Smooth muscle cell (in vitro differentiated cells): ENCODE data around the gene SERPINI1. TPM values are rescaled to one million over a fixed set of nuclear protein-coding genes. Genes with fewer than 3 reads are reported as not detected.

ENCODE experiments used
- DNase-seq: peaks from one replicate; lab custom pipeline; 2025; ENCODE audit not compliant: unreplicated experiment; lab: John Stamatoyannopoulos, UW
- H2AFZ ChIP-seq: fragments of 200-600 bp; sonication (generic); 2 replicates; pipeline ENCODE4 v1.6.0; 2016; ENCODE audit warnings: antibody characterized with exemption, low read depth, mild to moderate bottlenecking
- H3F3A ChIP-seq: fragments of 200-600 bp; sonication (generic); 2 replicates; pipeline ENCODE4 v1.6.0; 2017; ENCODE audit warnings: antibody characterized with exemption, low read depth
- H3K27ac ChIP-seq: fragments of 200-600 bp; sonication (generic); 2 replicates; pipeline ENCODE4 v1.5.1; 2016; ENCODE audit warnings: low read depth, mild to moderate bottlenecking
- H3K27me3 ChIP-seq: fragments of 200-600 bp; sonication (generic); 2 replicates; pipeline ENCODE4 v1.6.1; 2016; ENCODE audit warnings: low read depth, mild to moderate bottlenecking
- H3K36me3 ChIP-seq: fragments of 200-600 bp; sonication (generic); 2 replicates; pipeline ENCODE4 v1.5.1; 2016; ENCODE audit warnings: low read depth
- H3K4me1 ChIP-seq: fragments of 200-600 bp; sonication (generic); 2 replicates; pipeline ENCODE4 v1.5.1; 2016; ENCODE audit warnings: low read depth
- H3K4me2 ChIP-seq: fragments of 200-600 bp; sonication (generic); 2 replicates; pipeline ENCODE4 v1.6.0; 2016; ENCODE audit warnings: mild to moderate bottlenecking
- H3K4me3 ChIP-seq: fragments of 200-600 bp; sonication (generic); 2 replicates; pipeline ENCODE4 v1.5.1; 2016; ENCODE audit warnings: mild to moderate bottlenecking
- H3K79me2 ChIP-seq: fragments of 200-600 bp; sonication (generic); 2 replicates; pipeline ENCODE4 v1.6.0; 2016; ENCODE audit warnings: low read depth, mild to moderate bottlenecking
- H3K9ac ChIP-seq: fragments of 200-600 bp; sonication (generic); 2 replicates; pipeline ENCODE4 v1.6.0; 2016; ENCODE audit warnings: low read depth
- H3K9me3 ChIP-seq: fragments of 200-600 bp; sonication (generic); replicated peaks from 2 replicates; pipeline ENCODE4 v1.5.1; 2016; ENCODE audit warnings: low read depth
- H4K20me1 ChIP-seq: fragments of 200-600 bp; sonication (generic); 2 replicates; pipeline ENCODE4 v1.6.0; 2016; ENCODE audit warnings: low read depth
- WGBS: methylation state at CpG from one replicate; pipeline ENCODE4 v1.1.7; 2016; ENCODE audit warnings: low lambda C conversion rate; 5-methylcytosine and 5-hydroxymethylcytosine counted together
- polyA plus RNA-seq: library from polyadenylated mRNA; unstranded; fragments of >200 nt; fragmentation: Nextera tagmentation; extraction: Ambion mirVana; gene quantifications from 2 replicates; pipeline ENCODE4 v1.2.1, GENCODE V29; 2016
- total RNA-seq: library from RNA; depleted of rRNA; stranded (reverse); fragments of >200 nt; gene quantifications from 2 replicates; pipeline ENCODE4 v1.2.3, GENCODE V29; 2014
- TF ChIP-seq, protein P1 (sequence below): fragments of 200-600 bp; sonication (generic); IDR thresholded peaks from 2 replicates; pipeline ENCODE4 v1.5.1; 2017; ENCODE audit warnings: borderline replicate concordance, mild to moderate bottlenecking, antibody characterized with exemption; ENCODE audit not compliant: insufficient read depth, poor library complexity, severe bottlenecking

Gene SERPINI1, protein sequence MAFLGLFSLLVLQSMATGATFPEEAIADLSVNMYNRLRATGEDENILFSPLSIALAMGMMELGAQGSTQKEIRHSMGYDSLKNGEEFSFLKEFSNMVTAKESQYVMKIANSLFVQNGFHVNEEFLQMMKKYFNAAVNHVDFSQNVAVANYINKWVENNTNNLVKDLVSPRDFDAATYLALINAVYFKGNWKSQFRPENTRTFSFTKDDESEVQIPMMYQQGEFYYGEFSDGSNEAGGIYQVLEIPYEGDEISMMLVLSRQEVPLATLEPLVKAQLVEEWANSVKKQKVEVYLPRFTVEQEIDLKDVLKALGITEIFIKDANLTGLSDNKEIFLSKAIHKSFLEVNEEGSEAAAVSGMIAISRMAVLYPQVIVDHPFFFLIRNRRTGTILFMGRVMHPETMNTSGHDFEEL
- total RNA-seq (38.2 and 40.5 TPM in 2 replicates), polyA plus RNA-seq (38.5 and 54.9 TPM in 2 replicates)

- Histone ChIP-seq H3K36me3 (no peaks in the 10 kb centered on the region), H3F3A (no peaks in the 10 kb centered on the region), H3K27me3 (no peaks in the 10 kb centered on the region), H3K9ac (peak within 1 kb of the TSS; percentile 74), H3K9me3 (no peaks in the 10 kb centered on the region), H3K4me1 (peaks cover 18% of the 10 kb centered on the region), H4K20me1 (peaks cover 31% of the 10 kb centered on the region), H3K4me3 (peak within 1 kb of the TSS; percentile 64), H3K4me2 (peak within 1 kb of the TSS; percentile 89), H2AFZ (peak within 1 kb of the TSS; percentile 78), H3K27ac (peak within 1 kb of the TSS; percentile 50), H3K79me2 (peaks cover 39% of the 10 kb centered on the region)
- WGBS, result under 1% methylated on average over 33 of the region's 37 CpGs
- TF ChIP-seq, protein P1, sequence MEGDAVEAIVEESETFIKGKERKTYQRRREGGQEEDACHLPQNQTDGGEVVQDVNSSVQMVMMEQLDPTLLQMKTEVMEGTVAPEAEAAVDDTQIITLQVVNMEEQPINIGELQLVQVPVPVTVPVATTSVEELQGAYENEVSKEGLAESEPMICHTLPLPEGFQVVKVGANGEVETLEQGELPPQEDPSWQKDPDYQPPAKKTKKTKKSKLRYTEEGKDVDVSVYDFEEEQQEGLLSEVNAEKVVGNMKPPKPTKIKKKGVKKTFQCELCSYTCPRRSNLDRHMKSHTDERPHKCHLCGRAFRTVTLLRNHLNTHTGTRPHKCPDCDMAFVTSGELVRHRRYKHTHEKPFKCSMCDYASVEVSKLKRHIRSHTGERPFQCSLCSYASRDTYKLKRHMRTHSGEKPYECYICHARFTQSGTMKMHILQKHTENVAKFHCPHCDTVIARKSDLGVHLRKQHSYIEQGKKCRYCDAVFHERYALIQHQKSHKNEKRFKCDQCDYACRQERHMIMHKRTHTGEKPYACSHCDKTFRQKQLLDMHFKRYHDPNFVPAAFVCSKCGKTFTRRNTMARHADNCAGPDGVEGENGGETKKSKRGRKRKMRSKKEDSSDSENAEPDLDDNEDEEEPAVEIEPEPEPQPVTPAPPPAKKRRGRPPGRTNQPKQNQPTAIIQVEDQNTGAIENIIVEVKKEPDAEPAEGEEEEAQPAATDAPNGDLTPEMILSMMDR, result no peak
- DNase-seq, result peak; percentile 88
Observed at GRCh38 chr3:167735233-167736138, at the start of gene SERPINI1. SERPINI1 (plus strand) TSS chr3:167735721; CDS start chr3:167789129, 53,408 bp downstream.

- peaks cover 20% of the 10 kb centered on the region for H4K20me1 ChIP-seq
- H3K9me3 ChIP-seq, result no peaks in the 10 kb centered on the region
- no peak overlapping the region for H2AFZ ChIP-seq
- no peak for DNase-seq
- H3K4me3 ChIP-seq, result no peak overlapping the region
- peaks cover 13% of the 10 kb centered on the region for H3K36me3 ChIP-seq
- no peaks in the 10 kb centered on the region for H3K4me1 ChIP-seq
- no peaks in the 10 kb centered on the region for H3K79me2 ChIP-seq
- no peak overlapping the region for H3K4me2 ChIP-seq
- 79% methylated on average over 3 of the region's 3 CpGs for WGBS
- H3F3A ChIP-seq, result peaks cover 9% of the 10 kb centered on the region
- H3K27ac ChIP-seq, result no peak overlapping the region
- H3K27me3 ChIP-seq, result no peaks in the 10 kb centered on the region
- no peak overlapping the region for H3K9ac ChIP-seq
- TF ChIP-seq, protein P1, result no peak
Observed at GRCh38 chr3:167691366-167691765, 44.2 kb upstream of the SERPINI1 start.

DNA sequence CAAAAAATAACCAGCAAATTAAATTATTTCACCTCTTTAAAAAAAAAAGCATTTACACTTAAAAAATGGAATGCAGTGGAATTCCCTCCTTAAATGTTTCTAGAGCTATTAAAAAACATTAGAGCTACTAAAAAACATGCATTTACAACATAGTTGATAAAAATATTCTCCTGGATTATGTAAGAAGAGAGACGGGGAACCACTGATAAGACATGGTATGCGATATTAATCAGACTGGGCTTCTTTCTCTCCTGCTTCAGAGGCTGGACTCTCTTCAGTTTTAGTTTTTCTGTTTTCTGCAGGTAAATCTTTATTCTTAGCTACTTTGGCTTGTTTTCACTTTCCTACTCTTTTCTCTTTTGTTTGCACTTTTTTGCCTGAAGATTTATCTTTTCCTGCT is 41.4 kb upstream of the SERPINI1 start:
- Histone ChIP-seq H2AFZ (no peak overlapping the region), H3K4me3 (no peak overlapping the region), H3K36me3 (peaks cover 15% of the 10 kb centered on the region), H3K4me2 (no peak overlapping the region), H3K27ac (no peak overlapping the region), H4K20me1 (peaks cover 30% of the 10 kb centered on the region), H3K9me3 (no peaks in the 10 kb centered on the region), H3F3A (no peaks in the 10 kb centered on the region), H3K79me2 (peaks cover 10% of the 10 kb centered on the region), H3K9ac (no peak overlapping the region), H3K27me3 (no peaks in the 10 kb centered on the region), H3K4me1 (no peaks in the 10 kb centered on the region)
- TF ChIP-seq, protein P1, result no peak
- DNase-seq, result no peak
- 96% methylated on average over 2 of the region's 2 CpGs for WGBS
